Forelimb muscle (tissue), 1 donor: Measurements from ENCODE around the gene CCN6. TPM values are rescaled to one million over a fixed set of nuclear protein-coding genes. Genes with fewer than 3 reads are reported as not detected.

ENCODE experiments used
- DNase-seq: peaks from one replicate; pipeline ENCODE4 v3.0.0-alpha.2; 2013; ENCODE audit warnings: low read depth
- polyA plus RNA-seq: library from polyadenylated mRNA; unstranded; fragments of 120-200 nt; gene quantifications from one replicate; pipeline ENCODE4 v1.2.1, GENCODE V29; 2013; ENCODE audit not compliant: insufficient read length

CCN6 gene
- polyA plus RNA-seq, 1 donor, result 0.15 TPM

- no peak for DNase-seq
Measured at GRCh38 chr6:112114577-112115223, 60.8 kb downstream of the CCN6 start.

- no peak for DNase-seq
Measured at GRCh38 chr6:112116221-112116620, 62.3 kb downstream of the CCN6 start.

GRCh38 chr6:112117554-112117953 is 63.6 kb downstream of the CCN6 start:
- DNase-seq, result no peak

- no peak for DNase-seq
Measured at GRCh38 chr6:112118034-112118433, 64.1 kb downstream of the CCN6 start.

Other genes with a start within 250 kb of the CCN6 start
- gene FYN, start 180.7 kb upstream of the CCN6 start, polyA plus RNA-seq, result 127 TPM
- gene TUBE1, start 33.4 kb downstream of the CCN6 start, polyA plus RNA-seq, result 20.7 TPM
- 19.8 TPM for gene FAM229B, start 33.5 kb downstream of the CCN6 start, polyA plus RNA-seq
- gene LAMA4, start 200.5 kb downstream of the CCN6 start, polyA plus RNA-seq, result 135 TPM